Measurements from ENCODE around the gene STARD13.

STARD13 gene

GRCh38 chr13:33066329-33066728 is 219.2 kb downstream of the STARD13 start:
- no peak for DNase-seq (ENCODE audit: low spot score)
- in situ Hi-C loops (cut with MboI; ENCODE audit: low sequenced_read_pairs, unreplicated experiment): no loop called here
- no peak for TF ChIP-seq CTCF (IDR thresholded peaks at IDR 0.05; ENCODE audit: borderline replicate concordance, control extremely low read depth, extremely low read depth, insufficient read depth, missing control alignments)

- TF ChIP-seq CTCF (IDR thresholded peaks at IDR 0.05; ENCODE audit: borderline replicate concordance, control extremely low read depth, extremely low read depth, insufficient read depth, missing control alignments): no peak
- DNase-seq (ENCODE audit: low spot score): no peak
- in situ Hi-C loops (cut with MboI; ENCODE audit: low sequenced_read_pairs, unreplicated experiment): no loop called here
Measured at GRCh38 chr13:33060815-33061214, 224.7 kb downstream of the STARD13 start.

GRCh38 chr13:33058776-33059327 is 226.7 kb downstream of the STARD13 start:
- no peak for DNase-seq (ENCODE audit: low spot score)
- in situ Hi-C loops (cut with MboI; ENCODE audit: low sequenced_read_pairs, unreplicated experiment): no loop called here
- TF ChIP-seq CTCF (IDR thresholded peaks at IDR 0.05; ENCODE audit: borderline replicate concordance, control extremely low read depth, extremely low read depth, insufficient read depth, missing control alignments): no peak

GRCh38 chr13:33057019-33057780 is 228.4 kb downstream of the STARD13 start:
- peak; percentile 65 for DNase-seq (ENCODE audit: low spot score)
- in situ Hi-C loops (cut with MboI; ENCODE audit: low sequenced_read_pairs, unreplicated experiment): no loop called here

GRCh38 chr13:33053397-33054066 is 232.0 kb downstream of the STARD13 start:
- no peak for DNase-seq (ENCODE audit: low spot score)
- in situ Hi-C loops (cut with MboI; ENCODE audit: low sequenced_read_pairs, unreplicated experiment): no loop called here
- no peak for TF ChIP-seq CTCF (IDR thresholded peaks at IDR 0.05; ENCODE audit: borderline replicate concordance, control extremely low read depth, extremely low read depth, insufficient read depth, missing control alignments)

More at GRCh38 chr13:33057019-33057780, 228.4 kb downstream of the STARD13 start:
- no peak for TF ChIP-seq CTCF (IDR thresholded peaks at IDR 0.05; ENCODE audit: borderline replicate concordance, control extremely low read depth, extremely low read depth, insufficient read depth, missing control alignments)

Measured in GM13976 (cell line).